Activated CD8-positive, alpha-beta T cell treated with anti-CD3 and anti-CD28 coated beads for 36 hours (primary cell): ENCODE measurements around the gene MAPK13. TPM values are rescaled to one million over a fixed set of nuclear protein-coding genes. Genes with fewer than 3 reads are reported as not detected.

Experiments
- ATAC-seq: fragments of 200-7000 bp; cut with Tn5 transposase; one replicate; pipeline ENCODE4 v1.10.0; 2021; ENCODE audit warnings: mild to moderate bottlenecking, moderate library complexity
- CTCF ChIA-PET: fragments of 350-600 bp; sonication (Branson Sonifier 250); formaldehyde crosslinking; loops from one replicate; lab custom pipeline; 2021; ENCODE audit warnings: antibody characterized with exemption; lab: Charles Lee
- POLR2A ChIA-PET: fragments of 350-600 bp; sonication (Branson Sonifier 250); formaldehyde crosslinking; loops from one replicate; lab custom pipeline; 2021; ENCODE audit warnings: antibody characterized with exemption; lab: Charles Lee
- DNase-seq: peaks from one replicate; pipeline ENCODE4 v3.0.0-alpha.2; 2020
- H3K27ac Mint-ChIP-seq: one replicate; pipeline ENCODE4 v1.8.0; 2021; ENCODE audit warnings: mild to moderate bottlenecking, mixed read lengths
- H3K27me3 Mint-ChIP-seq: one replicate; pipeline ENCODE4 v1.8.0; 2021; ENCODE audit warnings: mixed read lengths
- H3K36me3 Mint-ChIP-seq: one replicate; pipeline ENCODE4 v1.8.0; 2021; ENCODE audit warnings: low read depth, mixed read lengths
- H3K4me1 Mint-ChIP-seq: one replicate; pipeline ENCODE4 v1.8.0; 2021; ENCODE audit warnings: low read depth, mixed read lengths
- H3K4me3 Mint-ChIP-seq: one replicate; pipeline ENCODE4 v1.8.0; 2021; ENCODE audit warnings: mild to moderate bottlenecking, moderate library complexity, mixed read lengths
- H3K9me3 Mint-ChIP-seq: one replicate; pipeline ENCODE4 v1.8.0; 2021; ENCODE audit warnings: mixed read lengths
- intact Hi-C: fragments of 100-400 bp; cut with micrococcal nuclease; formaldehyde crosslinking; loops from one replicate; pipeline ENCODE4 v1.10.0; 2022
- total RNA-seq, 2 experiments: library from RNA; stranded (reverse); gene quantifications; one replicate each; pipeline ENCODE4 v1.2.3, GENCODE V29; 2021
- TF ChIP-seq, protein P1 (sequence below): fragments of 200-600 bp; IDR thresholded peaks from one replicate; pipeline ENCODE4 v1.8.0; 2022; ENCODE audit warnings: antibody characterized with exemption, mild to moderate bottlenecking

Gene MAPK13
- total RNA-seq, 2 experiments from 2014 or later, result 60.4 to 60.9 TPM

DNA sequence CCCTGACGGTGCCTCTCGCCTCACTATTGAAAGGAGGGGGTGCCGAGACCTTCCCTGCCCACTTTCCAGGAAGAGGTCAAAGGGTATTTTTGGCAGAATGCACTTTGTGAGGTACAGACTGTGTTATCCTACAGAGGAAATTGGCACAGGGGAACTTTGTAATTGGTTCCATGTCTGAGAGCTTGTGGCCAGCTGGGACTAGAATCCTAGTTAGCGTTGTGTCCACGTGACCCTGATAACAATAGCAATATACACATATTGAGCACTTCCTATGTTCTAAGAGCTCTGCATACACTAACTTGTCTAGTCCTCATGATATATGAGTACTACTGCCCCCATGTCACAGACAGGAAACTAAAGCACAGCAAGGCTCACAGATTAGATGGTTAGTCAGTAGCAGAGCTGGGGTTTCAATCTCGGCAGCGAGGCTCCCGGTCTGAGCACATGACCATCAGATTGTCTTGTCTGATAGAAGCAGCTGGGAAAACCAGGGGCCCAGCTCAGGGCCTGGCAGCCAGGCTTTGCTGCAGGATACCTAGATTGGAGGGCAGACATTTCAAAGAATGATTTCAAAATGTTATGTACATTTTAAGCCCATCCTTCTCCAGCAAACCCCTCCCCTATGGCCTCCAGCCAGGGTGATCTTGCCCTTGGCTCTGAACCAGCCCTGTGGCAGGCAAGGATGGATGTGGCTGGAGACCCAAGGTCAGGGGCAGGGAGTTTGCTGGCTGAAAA lies 1.4 kb downstream of the MAPK13 start:
- Mint-ChIP-seq H3K36me3 (peaks cover 34% of the 10 kb centered on the region), H3K4me1 (peaks cover 50% of the 10 kb centered on the region), H3K27me3 (no peaks in the 10 kb centered on the region), H3K9me3 (no peaks in the 10 kb centered on the region), H3K27ac (peak overlapping the region; percentile 96), H3K4me3 (peak overlapping the region; percentile 88)
- TF ChIP-seq, protein P1, sequence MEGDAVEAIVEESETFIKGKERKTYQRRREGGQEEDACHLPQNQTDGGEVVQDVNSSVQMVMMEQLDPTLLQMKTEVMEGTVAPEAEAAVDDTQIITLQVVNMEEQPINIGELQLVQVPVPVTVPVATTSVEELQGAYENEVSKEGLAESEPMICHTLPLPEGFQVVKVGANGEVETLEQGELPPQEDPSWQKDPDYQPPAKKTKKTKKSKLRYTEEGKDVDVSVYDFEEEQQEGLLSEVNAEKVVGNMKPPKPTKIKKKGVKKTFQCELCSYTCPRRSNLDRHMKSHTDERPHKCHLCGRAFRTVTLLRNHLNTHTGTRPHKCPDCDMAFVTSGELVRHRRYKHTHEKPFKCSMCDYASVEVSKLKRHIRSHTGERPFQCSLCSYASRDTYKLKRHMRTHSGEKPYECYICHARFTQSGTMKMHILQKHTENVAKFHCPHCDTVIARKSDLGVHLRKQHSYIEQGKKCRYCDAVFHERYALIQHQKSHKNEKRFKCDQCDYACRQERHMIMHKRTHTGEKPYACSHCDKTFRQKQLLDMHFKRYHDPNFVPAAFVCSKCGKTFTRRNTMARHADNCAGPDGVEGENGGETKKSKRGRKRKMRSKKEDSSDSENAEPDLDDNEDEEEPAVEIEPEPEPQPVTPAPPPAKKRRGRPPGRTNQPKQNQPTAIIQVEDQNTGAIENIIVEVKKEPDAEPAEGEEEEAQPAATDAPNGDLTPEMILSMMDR, result no peak
- intact Hi-C loops, result loop anchor here (2.0 kb wide), 1 partner anchor 65 kb away; the partner anchor contains the start of gene BRPF3
- ATAC-seq (peak; percentile 79), DNase-seq (peak; percentile 78)
- POLR2A ChIA-PET, result interaction anchor here (0.7 to 5.0 kb wide), 23 partner anchors 8 to 469 kb away, joined by 3 to 42 read pairs (median 5); partner anchors contain the start of genes BRPF3 and MAPK14
- CTCF ChIA-PET, result interaction anchor here (0.8 to 5.1 kb wide), 13 partner anchors 8 to 170 kb away, joined by 3 to 37 read pairs (median 6); partner anchors contain the start of gene MAPK14

DNA sequence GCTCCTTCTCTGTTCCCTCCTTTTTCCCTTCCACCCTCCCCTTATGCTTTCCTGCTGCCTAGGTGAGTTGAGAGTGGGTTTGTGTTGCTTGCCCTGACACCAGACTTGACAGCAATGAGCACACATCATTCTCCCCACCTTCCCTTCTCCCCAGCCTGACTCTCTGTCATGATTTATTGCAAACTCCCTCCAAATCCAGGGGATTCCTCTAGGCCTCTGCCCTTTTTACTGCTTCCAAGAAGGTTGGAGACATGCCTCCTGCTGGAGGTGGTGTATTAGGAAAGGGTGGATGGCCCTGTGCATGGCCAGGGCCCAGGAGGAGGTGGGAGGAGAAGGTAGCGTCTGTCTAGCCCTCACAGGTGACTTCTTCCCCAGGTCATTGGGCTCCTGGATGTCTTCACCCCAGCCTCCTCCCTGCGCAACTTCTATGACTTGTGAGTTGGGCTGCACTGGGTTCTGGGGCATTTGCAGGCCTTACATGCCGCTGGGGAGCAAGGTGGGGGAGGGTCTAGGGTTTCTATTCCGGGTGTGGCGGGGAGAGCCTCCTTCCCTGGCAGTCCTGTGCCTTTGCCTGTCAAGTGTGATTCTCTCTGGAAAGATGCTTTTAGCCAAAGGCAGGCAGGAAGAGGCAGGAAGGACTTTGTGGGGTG lies 2.1 kb downstream of the MAPK13 start:
- no peaks in the 10 kb centered on the region for H3K9me3 Mint-ChIP-seq
- intact Hi-C loops, result no loop called here
- POLR2A ChIA-PET, result interaction anchor here (1.0 to 5.0 kb wide), 12 partner anchors 9 to 468 kb away, joined by 3 to 42 read pairs (median 6); partner anchors contain the start of genes BRPF3 and MAPK14
- CTCF ChIA-PET, result interaction anchor here (1.2 to 5.1 kb wide), 10 partner anchors 7 to 209 kb away, joined by 3 to 37 read pairs (median 8); partner anchors contain the start of gene MAPK14
- no peaks in the 10 kb centered on the region for H3K27me3 Mint-ChIP-seq
- H3K4me3 Mint-ChIP-seq, result peak overlapping the region; percentile 88
- DNase-seq (no peak), ATAC-seq (no peak)
- peaks cover 36% of the 10 kb centered on the region for H3K36me3 Mint-ChIP-seq
- TF ChIP-seq, protein P1, result no peak
- peak overlapping the region; percentile 96 for H3K27ac Mint-ChIP-seq
- peaks cover 43% of the 10 kb centered on the region for H3K4me1 Mint-ChIP-seq

DNA sequence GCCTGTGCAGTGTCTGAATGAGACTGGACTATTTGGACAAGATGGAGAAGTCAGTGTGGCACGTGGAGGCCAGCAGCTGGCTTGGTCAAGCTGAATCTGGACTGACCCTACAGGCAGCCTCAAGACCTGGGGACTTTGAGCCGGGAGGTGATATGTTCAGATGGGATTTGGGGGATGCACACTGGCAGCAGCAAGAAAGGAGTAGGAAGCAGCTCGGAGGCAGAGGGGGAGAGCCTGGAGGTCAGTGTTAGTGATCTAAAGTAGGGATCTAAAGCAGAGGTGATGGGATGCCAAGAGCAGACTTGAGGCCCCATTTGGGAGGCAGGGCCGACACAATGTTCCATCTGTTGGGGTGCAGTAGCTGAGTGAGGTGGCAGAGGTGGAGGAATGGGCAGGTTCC lies 2.8 kb downstream of the MAPK13 start:
- ChIA-PET POLR2A (interaction anchor here (1.5 to 5.0 kb wide), 5 partner anchors 9 to 105 kb away, joined by 3 to 42 read pairs (median 9); partner anchors contain the start of gene MAPK14), CTCF (interaction anchor here (1.0 to 5.1 kb wide), 5 partner anchors 11 to 208 kb away, joined by 4 to 37 read pairs (median 10); no protein-coding TSS in a partner anchor)
- peaks cover 36% of the 10 kb centered on the region for H3K36me3 Mint-ChIP-seq
- H3K4me3 Mint-ChIP-seq, result peak overlapping the region; percentile 88
- TF ChIP-seq, protein P1, result no peak
- DNase-seq (no peak), ATAC-seq (no peak)
- H3K9me3 Mint-ChIP-seq, result no peaks in the 10 kb centered on the region
- intact Hi-C loops, result no loop called here
- peaks cover 37% of the 10 kb centered on the region for H3K4me1 Mint-ChIP-seq
- H3K27me3 Mint-ChIP-seq, result no peaks in the 10 kb centered on the region
- H3K27ac Mint-ChIP-seq, result peak overlapping the region; percentile 96

DNA sequence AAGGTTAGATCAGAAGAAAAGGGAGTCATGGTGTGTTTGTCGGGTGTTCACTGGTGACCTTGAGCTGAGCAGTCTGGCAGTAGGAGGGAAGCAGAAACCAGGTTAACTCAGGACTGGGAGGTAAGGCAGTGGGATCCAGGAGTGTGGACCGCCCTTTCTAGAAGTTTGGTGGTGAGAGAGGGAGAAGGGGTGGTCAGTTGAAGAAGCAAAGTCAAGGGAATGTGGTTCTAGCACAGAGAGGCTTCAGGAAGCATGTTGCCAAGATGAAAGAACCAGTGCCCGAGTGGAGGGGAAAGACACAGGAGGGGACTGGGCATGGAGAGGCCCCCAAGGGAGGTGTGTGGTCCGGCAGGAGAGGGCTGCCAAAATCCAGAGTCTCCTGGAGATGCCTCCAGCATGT lies 3.6 kb downstream of the MAPK13 start:
- TF ChIP-seq, protein P1, result no peak
- Mint-ChIP-seq H3K27me3 (no peaks in the 10 kb centered on the region), H3K27ac (peak overlapping the region; percentile 96), H3K4me1 (peaks cover 29% of the 10 kb centered on the region), H3K4me3 (no peak overlapping the region), H3K9me3 (no peaks in the 10 kb centered on the region), H3K36me3 (peaks cover 36% of the 10 kb centered on the region)
- no peak for DNase-seq
- intact Hi-C loops, result no loop called here
- CTCF ChIA-PET, result interaction anchor here (1.0 to 5.1 kb wide), 2 partner anchors 12 to 61 kb away, joined by 6 to 37 read pairs; no protein-coding TSS in a partner anchor
- ATAC-seq, result no peak
- POLR2A ChIA-PET, result interaction anchor here (1.5 to 5.0 kb wide), 3 partner anchors 12 to 38 kb away, joined by 3 to 42 read pairs (median 4); no protein-coding TSS in a partner anchor
